ENCODE results near the gene BCL11A.

The BCL11A gene

DNA sequence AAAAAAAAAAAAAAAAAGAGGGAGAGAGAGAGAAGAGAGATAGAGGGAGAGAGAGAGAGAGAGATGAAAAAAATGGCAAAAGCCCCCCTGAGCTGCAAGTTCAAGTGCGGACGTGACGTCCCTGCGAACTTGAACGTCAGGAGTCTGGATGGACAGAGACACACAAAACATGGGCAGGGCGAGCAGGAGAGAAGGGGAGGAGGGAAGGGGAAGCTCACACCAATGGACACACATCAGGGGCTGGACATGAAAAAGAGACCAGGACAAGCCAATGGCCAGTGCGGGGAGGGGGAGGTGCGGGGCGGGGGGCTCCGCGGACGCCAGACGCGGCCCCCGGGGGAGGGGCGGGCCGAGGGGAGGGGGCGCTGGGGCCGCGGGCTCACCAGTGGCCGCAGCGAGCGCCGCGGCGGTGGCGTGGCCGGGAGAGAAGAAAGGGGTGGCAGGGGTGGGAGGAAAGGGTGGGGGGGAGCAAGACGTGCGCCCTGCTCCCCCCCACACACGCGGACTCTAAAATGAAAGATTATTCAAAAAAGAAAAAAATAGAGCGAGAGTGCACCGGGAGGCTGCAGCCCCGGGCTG, at the start of gene BCL11A:
Gene BCL11A (minus strand): TSS at position 160 of the 579 bp plus-strand sequence. CDS start 384 bp downstream, outside the sequence.
- no peak for DNase-seq (ENCODE audit: low read depth)

DNA sequence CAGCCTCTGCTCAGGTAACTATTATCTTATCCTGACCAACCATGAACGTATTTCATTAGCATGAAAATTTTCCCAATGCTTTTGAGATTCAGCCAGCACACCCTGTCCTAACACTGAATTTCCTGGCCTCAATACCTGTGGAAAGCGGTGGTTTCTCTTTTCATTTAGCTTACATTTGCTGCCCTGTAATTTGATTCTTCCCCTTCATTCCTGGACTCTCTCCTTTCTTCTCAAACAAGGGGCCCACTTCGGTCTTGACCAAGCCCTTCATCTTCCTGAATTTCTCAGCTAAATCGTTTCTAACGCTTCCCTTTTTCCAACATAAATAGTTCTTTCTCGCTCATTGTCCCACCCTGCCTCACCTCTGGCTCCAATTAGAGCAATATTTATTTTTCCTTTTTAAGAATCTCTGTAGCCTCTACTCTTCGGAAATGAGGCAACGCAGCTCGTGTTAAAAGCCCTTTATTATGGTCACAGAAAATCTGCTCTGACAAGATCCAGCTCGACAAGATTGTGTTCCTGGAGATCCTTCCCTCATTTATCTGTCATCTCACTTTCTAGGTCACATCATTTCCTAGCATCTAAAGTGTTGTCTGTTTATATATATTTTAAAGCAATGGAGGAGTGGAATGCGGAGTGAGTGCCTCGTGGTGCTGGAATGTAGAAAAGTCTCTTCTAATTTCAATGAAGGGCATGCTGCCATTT, 49.5 kb upstream of the BCL11A start:
- DNase-seq (ENCODE audit: low read depth) = no peak

DNA sequence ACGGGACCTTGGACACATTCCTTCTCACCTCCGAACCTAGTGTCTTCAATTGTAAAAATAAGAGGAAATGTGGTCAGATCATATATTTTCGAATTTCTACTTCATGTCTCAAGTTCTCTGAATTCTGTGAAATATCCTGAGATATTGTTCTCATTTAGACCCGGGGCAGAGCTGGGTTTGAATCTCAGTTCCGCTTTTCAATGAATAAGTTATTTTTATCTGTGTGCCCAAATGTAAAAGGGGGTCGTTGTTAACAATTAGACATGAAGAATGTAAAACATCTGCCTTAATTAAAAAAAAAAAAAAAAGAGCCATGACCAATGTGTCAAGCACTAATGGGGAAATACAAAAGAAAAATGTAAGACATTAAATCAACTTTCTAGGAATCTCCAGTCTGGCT, 48.9 kb upstream of the BCL11A start:
- no peak for DNase-seq (ENCODE audit: low read depth)

DNA sequence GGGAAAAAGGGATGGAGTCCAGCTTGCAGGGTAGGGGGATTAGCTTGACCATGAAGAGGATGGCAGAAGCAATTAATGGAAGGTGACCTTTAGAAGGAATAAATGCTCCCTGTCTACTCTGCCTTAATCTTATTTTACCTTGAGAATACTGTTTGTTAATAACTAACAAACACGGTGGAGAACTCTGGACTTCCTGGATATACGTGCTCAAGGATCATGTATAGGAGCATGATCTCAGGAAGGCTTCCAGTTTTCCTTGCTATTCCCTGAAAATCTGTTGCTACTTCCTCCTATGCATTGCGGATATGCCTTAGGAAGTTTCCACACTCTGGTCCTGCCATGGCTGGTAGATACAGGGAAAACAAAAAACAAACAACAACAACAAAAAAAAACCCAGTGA, 44.8 kb upstream of the BCL11A start:
- no peak for DNase-seq (ENCODE audit: low read depth)

DNA sequence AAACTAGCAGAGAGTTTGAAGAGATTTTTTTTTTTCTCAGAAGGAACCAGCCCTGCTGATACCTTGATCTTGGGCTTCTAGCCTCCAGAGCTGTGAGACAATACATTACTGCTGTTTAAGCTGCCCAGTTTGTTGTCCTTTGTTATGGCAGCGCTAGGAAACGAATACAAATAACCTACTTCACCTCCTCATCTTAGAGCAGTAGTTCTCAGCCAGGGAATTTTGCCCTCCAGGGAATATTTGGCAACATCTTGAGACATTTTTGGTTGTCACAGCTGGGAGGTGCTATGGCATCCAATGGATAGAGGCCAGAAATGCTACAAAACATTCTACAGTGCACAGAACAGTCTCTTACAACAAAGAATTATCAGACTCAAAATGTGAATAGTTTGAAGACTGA, 43.9 kb upstream of the BCL11A start:
- DNase-seq (ENCODE audit: low read depth) = no peak

DNA sequence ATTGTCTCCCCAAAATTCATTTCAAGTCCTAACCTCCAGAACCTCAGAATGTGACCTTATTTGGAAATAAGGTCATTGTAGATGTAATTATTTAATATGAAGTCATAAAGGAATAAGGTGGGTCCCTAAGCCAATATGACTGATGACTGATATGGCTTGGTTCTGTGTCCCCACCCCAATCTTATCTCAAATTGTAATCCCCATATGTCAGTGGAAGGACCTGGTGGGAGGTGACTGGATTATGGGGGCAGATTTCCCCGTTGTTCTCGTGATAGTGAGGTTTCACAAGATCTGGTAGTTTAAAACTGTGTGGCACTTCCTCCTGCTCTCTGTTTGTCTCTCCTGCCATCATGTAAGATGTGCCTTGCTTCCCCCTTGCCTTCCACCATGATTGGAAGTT, 43.0 kb upstream of the BCL11A start:
- DNase-seq (ENCODE audit: low read depth) = no peak

DNA sequence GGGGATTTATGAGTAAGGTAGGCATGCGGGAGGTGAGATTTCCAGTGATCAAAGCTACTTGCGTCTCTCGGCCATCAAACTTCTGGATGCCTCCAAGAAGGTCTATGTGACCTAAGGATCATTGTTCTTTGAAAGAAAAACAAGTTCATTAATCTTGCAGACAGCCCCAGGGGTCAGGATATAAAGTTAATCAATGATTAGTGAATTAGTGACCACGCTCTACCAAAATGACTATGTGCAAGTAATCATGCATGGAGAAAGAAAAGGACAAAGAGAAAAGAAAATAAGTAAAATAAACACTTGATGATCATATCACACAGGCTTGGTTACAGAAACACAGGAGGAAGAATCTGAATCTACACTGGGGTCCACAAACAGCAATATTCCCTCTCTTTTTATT, 42.5 kb upstream of the BCL11A start:
- no peak for DNase-seq (ENCODE audit: low read depth)

DNA sequence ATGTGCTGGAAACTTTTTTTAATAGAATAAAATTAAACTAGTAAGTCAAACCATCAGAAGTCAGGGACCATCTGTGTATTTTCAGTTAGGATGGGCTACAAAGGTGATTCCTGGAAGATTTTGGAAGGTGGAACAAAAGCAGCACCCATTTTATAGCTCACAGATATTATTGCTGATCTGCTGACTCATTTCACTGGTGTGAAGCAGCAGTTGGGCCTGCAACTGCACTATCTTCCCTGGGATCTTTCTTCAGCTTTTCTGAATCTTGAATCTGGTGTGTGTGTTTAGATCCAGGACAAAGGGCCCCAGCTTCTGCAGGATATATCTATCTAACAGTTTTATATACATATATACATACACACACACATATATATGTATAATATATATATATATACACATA, 35.6 kb upstream of the BCL11A start:
- no peak for DNase-seq (ENCODE audit: low read depth)

DNA sequence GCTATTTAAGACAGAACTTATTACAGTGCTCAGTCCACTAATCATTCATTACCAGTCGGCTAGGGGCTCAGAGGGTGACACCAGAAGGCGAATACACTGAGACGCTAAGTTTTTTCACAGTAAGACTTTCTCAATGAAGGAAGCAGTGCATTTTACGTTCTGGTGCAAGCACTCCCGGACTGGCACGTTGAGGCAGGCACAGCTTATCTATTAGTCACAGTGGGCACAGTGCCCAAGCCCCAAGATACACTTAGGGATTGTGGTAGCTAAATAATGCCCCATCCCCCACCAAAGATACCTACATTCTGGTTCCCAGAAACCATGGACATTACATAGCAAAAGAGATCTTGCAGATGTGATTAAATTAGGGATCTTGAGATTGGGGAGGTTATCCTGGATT, 32.6 kb upstream of the BCL11A start:
- no peak for DNase-seq (ENCODE audit: low read depth)

DNA sequence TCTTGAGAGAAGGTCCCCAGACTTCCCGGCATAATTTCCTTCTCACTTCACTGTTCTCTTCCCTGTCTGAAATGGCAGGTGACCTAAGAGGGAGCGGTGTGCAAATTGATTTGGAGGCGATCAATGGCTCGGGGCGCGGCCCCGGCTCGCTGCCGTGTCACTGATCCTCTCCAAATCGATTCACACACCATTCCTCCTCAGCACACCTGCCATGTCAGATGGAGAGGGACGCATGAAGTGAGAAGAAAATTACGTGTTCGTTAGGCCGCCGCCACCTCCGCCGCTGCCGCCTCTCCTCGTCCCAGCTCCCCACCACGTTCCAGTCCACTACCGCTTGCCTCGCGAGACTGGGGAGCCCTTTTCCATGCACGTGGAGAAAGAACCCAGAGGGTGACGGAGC, 31.8 kb upstream of the BCL11A start:
- DNase-seq (ENCODE audit: low read depth) = no peak

DNA sequence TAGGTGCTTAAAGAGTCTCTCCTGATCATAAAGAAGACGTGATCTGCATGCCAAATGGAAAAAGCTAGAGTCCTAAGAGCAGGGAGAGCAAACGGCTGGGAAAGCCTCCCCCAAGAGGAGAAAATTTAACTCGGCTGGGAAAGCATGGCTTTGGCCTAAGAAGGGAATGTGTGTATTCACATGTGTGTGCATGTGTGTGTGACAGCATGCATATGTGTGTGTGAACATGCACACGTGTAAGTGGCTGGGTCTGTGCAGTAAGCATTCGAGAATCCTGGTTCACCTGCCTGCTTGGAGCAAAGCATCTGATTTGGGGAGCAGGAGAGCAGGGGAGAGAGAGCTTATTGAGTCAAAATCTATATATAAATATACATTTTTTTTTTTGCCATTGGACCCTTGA, 30.1 kb upstream of the BCL11A start:
- DNase-seq (ENCODE audit: low read depth) = no peak

DNA sequence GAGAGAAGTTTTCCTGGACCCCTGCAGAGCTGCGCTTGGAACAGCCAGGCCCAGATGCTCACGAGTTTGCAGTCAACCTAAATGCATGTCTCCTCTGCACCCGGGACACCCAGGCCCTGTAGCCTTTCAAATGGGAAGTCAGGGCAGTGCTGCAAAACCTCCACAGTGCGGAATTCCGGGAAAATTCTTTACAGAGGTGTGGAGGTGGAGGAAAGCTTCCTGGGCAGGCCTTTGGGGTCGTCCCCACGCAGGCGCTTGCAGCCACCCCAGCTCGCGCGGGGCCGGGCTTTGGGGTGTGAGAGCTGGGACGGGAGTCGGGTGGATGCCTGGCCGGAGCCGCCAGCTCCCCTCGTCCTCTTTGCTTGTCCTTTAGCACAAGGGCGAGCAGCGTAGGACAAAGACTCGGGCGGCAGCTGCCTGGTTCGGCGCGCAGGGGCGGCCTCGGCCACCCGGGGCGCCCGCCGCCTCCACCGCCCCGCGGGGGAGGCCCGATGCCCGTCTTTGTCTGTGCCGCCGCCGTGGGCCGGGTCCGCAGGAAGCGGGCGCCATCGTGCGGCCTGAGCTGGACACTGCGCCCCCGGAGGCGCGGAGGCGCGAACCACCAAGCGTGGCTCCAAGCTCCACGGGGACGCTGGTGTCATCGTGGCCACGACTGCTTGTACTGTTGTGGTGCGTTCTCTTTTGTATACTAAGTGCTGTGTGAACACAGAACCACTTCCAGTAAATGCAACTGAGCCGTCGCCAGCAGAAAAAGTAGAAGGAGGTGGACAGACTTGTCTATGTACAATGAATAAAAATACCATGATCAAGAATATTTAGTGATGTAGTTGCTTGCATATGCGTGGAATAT, 28.2 kb upstream of the BCL11A start:
- peak; percentile 40 for DNase-seq (ENCODE audit: low read depth)

DNA sequence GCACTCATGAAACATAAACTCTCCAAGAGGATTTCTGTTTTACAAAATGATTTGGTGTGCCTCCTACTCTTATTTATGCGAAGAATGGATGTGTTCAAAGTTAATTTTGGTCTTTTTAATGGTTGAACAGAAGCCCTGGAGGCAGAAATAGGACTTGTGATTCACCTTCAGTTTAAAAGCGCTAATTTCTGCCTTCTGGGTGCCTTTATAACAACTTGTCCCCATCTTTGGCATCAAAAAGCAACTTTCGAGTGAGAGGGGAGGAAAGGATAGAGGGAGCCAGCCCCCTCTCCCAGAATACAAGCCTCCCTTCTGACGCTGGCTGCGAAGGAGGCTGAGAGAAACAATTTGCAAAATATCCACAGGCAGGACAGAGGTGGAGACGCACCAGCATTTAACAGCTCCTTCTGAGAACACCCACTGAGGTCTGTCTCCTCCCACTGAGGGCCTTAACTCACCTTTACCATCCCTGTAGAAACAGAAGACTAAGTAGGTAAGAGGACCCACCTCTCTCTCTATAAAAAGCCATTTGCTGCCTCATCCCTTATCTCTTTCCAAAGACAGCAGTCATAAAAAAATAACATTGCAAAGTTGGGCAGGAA, 24.3 kb upstream of the BCL11A start:
- DNase-seq (ENCODE audit: low read depth) = no peak

DNA sequence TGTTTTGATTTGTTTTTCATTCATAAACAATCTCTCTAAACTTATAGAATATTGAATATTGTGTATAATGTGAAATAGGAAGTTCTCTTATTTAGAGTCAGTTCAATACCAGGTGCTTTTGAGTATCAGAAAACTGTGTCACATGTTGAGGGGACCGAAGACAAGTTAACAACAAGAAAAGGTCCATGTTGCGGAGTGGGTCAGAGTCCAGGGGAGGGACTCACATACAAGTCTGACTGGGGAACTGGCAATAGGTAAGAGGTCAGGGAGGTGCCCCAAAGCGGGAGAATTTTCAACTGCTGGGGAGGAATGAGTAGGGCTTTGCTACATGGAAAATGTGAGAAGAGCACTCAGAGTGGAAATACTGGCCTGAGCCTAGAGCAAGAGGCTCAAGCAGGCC, 19.8 kb upstream of the BCL11A start:
- DNase-seq (ENCODE audit: low read depth) = no peak

DNA sequence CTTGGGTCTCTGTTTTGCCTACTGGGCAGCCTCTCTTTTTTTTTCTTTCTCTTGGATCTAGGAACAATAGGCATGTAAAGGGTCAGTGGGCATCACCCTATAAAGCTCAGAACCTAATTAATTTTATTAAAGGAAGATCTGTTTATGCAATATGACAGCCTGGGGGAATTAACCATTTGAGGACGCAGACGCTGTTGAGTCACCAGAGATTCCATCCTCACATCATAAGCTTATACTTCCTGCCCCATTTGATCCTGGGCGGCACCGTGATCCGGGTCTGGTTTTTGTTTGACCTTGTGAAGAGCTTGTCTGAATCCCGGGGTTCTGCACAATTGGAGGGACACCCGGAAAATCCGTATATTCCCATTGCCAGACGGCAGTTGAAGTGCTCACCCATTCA, 16.8 kb upstream of the BCL11A start:
- no peak for DNase-seq (ENCODE audit: low read depth)

DNA sequence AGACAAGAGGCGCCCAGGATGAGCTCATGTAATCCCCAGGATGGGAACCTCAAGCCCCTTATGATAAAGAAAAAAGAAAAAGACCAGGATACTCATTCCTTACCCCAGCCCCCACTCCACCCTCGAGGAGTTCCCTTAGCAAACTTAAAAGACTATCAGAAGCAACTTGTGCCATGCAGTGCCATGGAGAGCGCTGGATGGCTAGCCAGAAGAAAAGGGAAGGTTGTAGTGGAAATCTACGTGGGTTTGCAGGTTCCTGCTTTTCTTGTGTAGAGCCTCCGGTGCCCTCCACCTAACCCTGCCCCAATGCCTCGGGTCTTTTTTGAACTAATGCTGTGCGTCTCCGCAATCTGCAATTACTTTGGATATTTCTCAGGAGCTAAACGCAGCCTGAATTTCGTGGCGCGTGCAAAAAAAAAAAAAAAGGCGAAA, 16.2 kb upstream of the BCL11A start:
- DNase-seq (ENCODE audit: low read depth) = no peak

DNA sequence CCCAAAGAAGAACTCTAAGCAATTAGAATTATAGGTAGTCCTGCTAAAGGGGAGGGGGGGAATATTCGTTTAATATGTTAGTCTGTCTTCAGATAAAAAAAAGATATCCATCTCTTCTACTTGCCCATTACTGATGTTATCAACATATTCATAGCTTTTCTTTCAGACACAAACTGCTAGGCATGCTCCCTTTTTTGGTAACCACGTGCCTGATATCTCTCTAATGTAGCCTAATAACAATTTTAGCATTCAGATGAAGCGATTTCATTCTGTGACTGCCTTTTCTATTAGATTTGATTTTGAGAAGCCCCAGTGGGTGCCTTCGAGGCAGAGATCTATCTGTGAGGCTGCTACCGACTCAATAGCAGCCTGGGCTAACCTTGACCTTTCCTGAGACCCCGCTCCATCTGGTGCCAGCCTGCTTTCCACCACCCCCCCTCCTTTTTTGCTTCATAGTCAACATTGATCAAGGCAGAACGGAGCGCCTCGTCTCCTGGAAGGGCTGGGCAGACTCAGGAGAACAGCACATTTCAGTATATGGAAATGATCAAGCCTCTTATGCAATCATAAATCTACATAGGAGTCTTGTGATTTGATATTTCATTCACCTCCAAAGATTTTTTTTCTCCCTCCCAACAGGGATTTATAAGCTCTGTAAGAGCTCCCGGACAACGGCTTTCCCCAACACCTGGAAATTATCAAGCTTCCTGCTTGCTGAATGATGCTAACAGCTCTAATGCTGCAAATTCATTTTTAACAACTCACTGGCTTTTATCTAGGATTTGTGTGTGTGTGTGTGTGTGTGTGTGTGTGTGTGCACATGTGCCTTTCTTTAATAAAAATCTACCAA, 14.7 kb upstream of the BCL11A start:
- DNase-seq (ENCODE audit: low read depth) = no peak

DNA sequence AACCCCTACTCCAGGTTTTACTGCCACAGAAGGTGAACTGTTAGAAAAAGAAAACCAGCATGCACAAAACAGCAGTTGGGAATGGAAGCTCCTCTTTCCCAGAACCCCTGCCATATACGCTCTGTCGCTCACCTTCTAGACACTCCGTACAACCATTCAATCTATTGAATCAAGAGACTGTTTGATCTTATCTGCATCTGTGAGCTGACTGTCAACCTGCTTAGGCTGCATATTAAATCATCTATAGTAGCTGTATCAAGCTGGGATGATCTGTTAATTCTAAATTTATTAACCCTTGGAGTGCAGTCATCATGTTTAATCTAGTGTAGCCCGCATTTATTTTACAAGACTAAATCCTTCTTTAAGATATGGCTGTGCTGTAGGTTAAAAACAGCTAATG, 13.6 kb upstream of the BCL11A start:
- no peak for DNase-seq (ENCODE audit: low read depth)

DNA sequence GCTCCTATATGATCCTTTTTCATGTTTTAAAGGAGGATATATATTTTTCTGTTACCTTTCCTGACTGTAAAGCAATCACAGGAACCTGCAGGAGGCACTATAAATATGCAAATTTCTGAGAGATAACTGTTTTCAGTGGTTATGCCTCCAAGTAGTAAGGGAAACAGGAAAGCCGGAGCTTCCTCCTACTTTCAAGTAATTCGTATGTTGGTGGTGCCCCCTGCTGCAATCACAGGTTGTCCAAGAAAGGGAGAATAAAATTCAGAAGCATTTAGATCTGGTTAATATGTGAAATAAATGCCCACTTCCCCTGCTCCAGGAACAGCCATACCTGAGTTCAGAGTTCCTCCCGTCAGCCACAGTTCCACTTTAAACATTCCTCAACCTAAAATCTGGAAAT, 12.0 kb upstream of the BCL11A start:
- no peak for DNase-seq (ENCODE audit: low read depth)

DNA sequence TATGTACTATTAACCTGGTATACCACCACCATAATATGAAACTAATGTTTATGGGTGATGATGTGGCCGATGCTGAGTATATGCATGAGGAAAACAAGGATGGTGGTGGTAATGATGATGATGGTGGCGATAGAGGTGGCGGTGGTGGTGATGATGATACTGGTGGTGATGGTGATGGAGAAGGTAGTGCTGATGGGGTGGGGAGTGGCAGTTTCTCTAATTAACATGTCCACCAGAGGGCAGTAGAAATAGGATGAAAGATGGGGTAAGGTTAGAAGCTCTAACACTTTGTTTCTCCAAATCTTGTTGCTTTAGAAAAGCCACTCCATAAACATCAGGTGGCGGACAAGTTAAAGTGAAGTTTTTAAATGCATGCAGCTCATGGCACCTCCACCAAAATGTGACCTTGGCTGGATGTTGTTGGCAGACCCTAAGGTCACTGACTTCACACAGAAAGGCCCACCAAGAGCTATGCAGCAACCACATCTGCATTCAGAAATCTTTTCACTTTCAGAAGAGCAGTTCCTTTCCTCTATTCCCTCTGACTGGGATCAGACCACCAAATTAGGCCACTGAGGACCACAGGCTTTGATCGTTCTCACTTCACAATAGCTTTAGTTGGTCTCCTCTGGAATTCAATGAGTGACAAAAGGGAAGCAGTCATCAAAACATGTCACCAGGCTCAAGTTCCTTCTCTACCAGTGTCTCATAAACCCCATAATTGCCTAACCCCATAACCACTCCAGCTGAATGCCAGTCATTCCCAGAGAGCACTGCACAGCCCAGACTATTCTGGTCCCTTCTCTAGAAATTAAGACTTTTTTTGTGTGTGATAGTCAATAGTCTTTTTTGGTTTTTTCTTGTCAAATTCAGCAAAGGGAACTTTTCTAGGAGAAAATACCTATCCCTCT, 7.5 kb upstream of the BCL11A start:
- no peak for DNase-seq (ENCODE audit: low read depth)

DNA sequence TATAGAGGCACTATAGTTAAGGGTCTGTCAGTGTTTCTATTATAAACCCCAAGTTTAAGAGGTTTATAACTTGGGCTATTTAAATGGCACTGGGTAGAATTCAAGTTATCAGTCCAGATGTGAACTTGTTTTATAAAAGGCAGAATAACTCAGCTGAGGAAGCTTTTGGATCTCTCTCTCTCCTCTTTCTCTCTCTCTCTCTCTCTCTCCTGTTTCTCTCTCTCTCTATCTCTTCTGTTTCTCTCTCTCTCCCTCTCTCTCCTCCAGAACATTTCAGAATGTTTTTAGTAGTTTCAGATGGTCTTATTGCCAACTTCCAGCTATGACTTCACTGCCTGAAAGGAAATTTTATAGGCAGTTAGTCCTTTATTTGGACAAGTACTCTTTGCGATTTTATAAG, 6.4 kb upstream of the BCL11A start:
- DNase-seq (ENCODE audit: low read depth) = no peak
